Glutamatergic neuron (in vitro differentiated cells): ENCODE measurements around the gene RPS16. TPM values are rescaled to one million over a fixed set of nuclear protein-coding genes. Genes with fewer than 3 reads are reported as not detected.

Experiments used
- DNase-seq: peaks from one replicate; pipeline ENCODE4 v3.0.0; 2022
- H3K27ac Mint-ChIP-seq: one replicate; pipeline ENCODE4 v1.8.0; 2020; ENCODE audit warnings: mild to moderate bottlenecking, mixed read lengths, inconsistent platforms; ENCODE audit not compliant: unreplicated experiment
- H3K27me3 Mint-ChIP-seq: one replicate; pipeline ENCODE4 v1.8.0; 2020; ENCODE audit warnings: mild to moderate bottlenecking, moderate library complexity, mixed read lengths, inconsistent platforms; ENCODE audit not compliant: unreplicated experiment
- H3K36me3 Mint-ChIP-seq: one replicate; pipeline ENCODE4 v1.8.0; 2020; ENCODE audit warnings: mild to moderate bottlenecking, mixed read lengths, inconsistent platforms; ENCODE audit not compliant: unreplicated experiment
- H3K4me1 Mint-ChIP-seq: one replicate; pipeline ENCODE4 v1.8.0; 2020; ENCODE audit warnings: mild to moderate bottlenecking, low read depth, mixed read lengths, inconsistent platforms; ENCODE audit not compliant: unreplicated experiment
- H3K4me3 Mint-ChIP-seq: one replicate; pipeline ENCODE4 v1.8.0; 2020; ENCODE audit warnings: mild to moderate bottlenecking, mixed read lengths, inconsistent platforms; ENCODE audit not compliant: unreplicated experiment
- H3K9me3 Mint-ChIP-seq: one replicate; pipeline ENCODE4 v1.8.0; 2020; ENCODE audit warnings: mild to moderate bottlenecking, moderate library complexity, mixed read lengths, inconsistent platforms; ENCODE audit not compliant: unreplicated experiment
- CTCF ChIP-seq: fragments of 200-600 bp; sonication (generic); IDR thresholded peaks from one replicate; pipeline ENCODE4 v1.5.0; 2021; ENCODE audit not compliant: partially characterized antibody, unreplicated experiment
- long read RNA-seq: library from polyadenylated mRNA; unstranded; transcript quantifications from one replicate; pipeline ENCODE4 v2.0.0, GENCODE V29; 2020; ENCODE audit not compliant: unreplicated experiment
- total RNA-seq: library from RNA; stranded (reverse); fragmentation: NEBNext Ultra II Directional; extraction: Animal tissue kit (Norgen Biotek cat#: 25700); gene quantifications from one replicate; pipeline ENCODE4 v1.2.1, GENCODE V29; 2021; ENCODE audit not compliant: unreplicated experiment

The RPS16 gene
- total RNA-seq = 912 TPM
- long read RNA-seq, transcript RPS16-207 (5 exons, 492 nt) = minor isoform, 21 of 857 reads
- long read RNA-seq, transcript RPS16-201 (5 exons, 560 nt) = major isoform, 823 of 857 reads
- long read RNA-seq, partial matches to known transcripts = 3 of 857 reads
- long read RNA-seq, other reads (novel, unspliced or antisense) = 9 of 857 reads

- Mint-ChIP-seq H3K36me3 (no peaks in the 10 kb centered on the region), H3K9me3 (peaks cover 7% of the 10 kb centered on the region), H3K27ac (peak within 1 kb of the TSS; percentile 98), H3K27me3 (peaks cover 9% of the 10 kb centered on the region), H3K4me1 (peaks cover 8% of the 10 kb centered on the region), H3K4me3 (peak within 1 kb of the TSS; percentile 98)
- DNase-seq = peak; percentile 99
- no peak for TF ChIP-seq CTCF
Measured at GRCh38 chr19:39435499-39436349, at the start of gene RPS16. RPS16 (minus strand) TSS chr19:39435949; CDS start chr19:39435895, 54 bp downstream.

- H3K27ac Mint-ChIP-seq = peak overlapping the region; percentile 99
- peaks cover 56% of the 10 kb centered on the region for H3K4me1 Mint-ChIP-seq
- peak; percentile 83 for DNase-seq
- peak overlapping the region; percentile 98 for H3K4me3 Mint-ChIP-seq
- H3K9me3 Mint-ChIP-seq = peaks cover 29% of the 10 kb centered on the region
- TF ChIP-seq CTCF = no peak
- H3K36me3 Mint-ChIP-seq = peaks cover 10% of the 10 kb centered on the region
- H3K27me3 Mint-ChIP-seq = peaks cover 21% of the 10 kb centered on the region
Measured at GRCh38 chr19:39483141-39483540, 47.4 kb upstream of the RPS16 start.

GRCh38 chr19:39481676-39482075, 45.9 kb upstream of the RPS16 start:
- TF ChIP-seq CTCF = no peak
- Mint-ChIP-seq H3K27me3 (peaks cover 19% of the 10 kb centered on the region), H3K36me3 (peaks cover 8% of the 10 kb centered on the region), H3K9me3 (peaks cover 27% of the 10 kb centered on the region), H3K27ac (peak overlapping the region; percentile 99), H3K4me3 (peak overlapping the region; percentile 98), H3K4me1 (peaks cover 49% of the 10 kb centered on the region)
- DNase-seq = no peak

- Mint-ChIP-seq H3K27me3 (peaks cover 18% of the 10 kb centered on the region), H3K4me1 (peaks cover 44% of the 10 kb centered on the region), H3K4me3 (peak overlapping the region; percentile 98), H3K27ac (peak overlapping the region; percentile 99), H3K9me3 (peaks cover 25% of the 10 kb centered on the region), H3K36me3 (peaks cover 4% of the 10 kb centered on the region)
- no peak for DNase-seq
- TF ChIP-seq CTCF = no peak
Measured at GRCh38 chr19:39481229-39481545, 45.4 kb upstream of the RPS16 start.
